CD14-positive monocyte (primary cell): ENCODE results near the gene CHRNB2. TPM values are rescaled to one million over a fixed set of nuclear protein-coding genes. Genes with fewer than 3 reads are reported as not detected.

Experiments
- DNase-seq, 3 donors: peaks; one replicate each; pipeline ENCODE4 v3.0.0-alpha.2; 2011 to 2022
- H2AFZ ChIP-seq: 2 replicates; pipeline ENCODE4 v1.6.0; 2012; ENCODE audit warnings: mild to moderate bottlenecking, low read depth, low read length, inconsistent platforms; ENCODE audit not compliant: insufficient read depth, poor library complexity, severe bottlenecking
- H3K27ac ChIP-seq, 2 donors: 1 replicate in 1 of 2; 2 replicates in 1 of 2; pipeline ENCODE4 v1.5.1; 2012 to 2013; ENCODE audit warnings: low read length in 2 of 2, control low read depth in 1 of 2, inconsistent platforms in 1 of 2, low read depth in 1 of 2, mild to moderate bottlenecking in 1 of 2
- H3K27me3 ChIP-seq, 2 donors: one replicate each; pipeline versions ENCODE4 v1.6.0 to v1.6.1; 2011 to 2013; ENCODE audit warnings: low read length in 2 of 2; ENCODE audit not compliant: control insufficient read depth in 2 of 2, insufficient read depth in 2 of 2
- H3K36me3 ChIP-seq, 2 donors: replicated peaks in 1 of 2; 1 replicate in 1 of 2; 2 replicates in 1 of 2; pipeline versions ENCODE4 v1.5.1 to v1.6.1; 2012 to 2013; ENCODE audit warnings: low read length in 2 of 2, control low read depth in 1 of 2, inconsistent platforms in 1 of 2, mild to moderate bottlenecking in 1 of 2; ENCODE audit not compliant: insufficient read depth in 2 of 2, control insufficient read depth in 1 of 2
- H3K4me1 ChIP-seq, 2 donors: 1 replicate in 1 of 2; 2 replicates in 1 of 2; pipeline versions ENCODE4 v1.5.1 to v1.6.1; 2012 to 2013; ENCODE audit warnings: low read length in 2 of 2, control low read depth in 1 of 2, inconsistent platforms in 1 of 2, mild to moderate bottlenecking in 1 of 2, moderate library complexity in 1 of 2; ENCODE audit not compliant: insufficient read depth in 2 of 2, control insufficient read depth in 1 of 2
- H3K4me2 ChIP-seq: replicated peaks from 2 replicates; pipeline ENCODE3; 2012; ENCODE audit warnings: low read length, moderate library complexity, mild to moderate bottlenecking; ENCODE audit not compliant: poor library complexity, severe bottlenecking; ENCODE audit errors: extremely low read depth
- H3K4me3 ChIP-seq, 3 experiments: fragments of 200-600 bp in 1 of 3; sonication (generic) in 1 of 3; replicated peaks in 1 of 3; 1 replicate in 2 of 3; 2 replicates in 1 of 3; pipeline ENCODE4 v1.5.1; 2011 to 2013; ENCODE audit warnings: low read length in 3 of 3, mild to moderate bottlenecking in 3 of 3, control low read depth in 2 of 3, low read depth in 2 of 3, inconsistent platforms in 1 of 3, moderate library complexity in 1 of 3
- H3K79me2 ChIP-seq: 2 replicates; pipeline ENCODE4 v1.6.0; 2012; ENCODE audit warnings: mild to moderate bottlenecking, control low read depth, inconsistent platforms, low read length, moderate library complexity; ENCODE audit not compliant: insufficient read depth
- H3K9ac ChIP-seq: 2 replicates; pipeline ENCODE4 v1.6.0; 2017; ENCODE audit warnings: low read length, mild to moderate bottlenecking; ENCODE audit not compliant: insufficient read depth, poor library complexity, severe bottlenecking
- H3K9me3 ChIP-seq, 2 donors: replicated peaks in 1 of 2; 1 replicate in 1 of 2; 2 replicates in 1 of 2; pipeline versions ENCODE4 v1.5.1 to v1.6.1; 2012 to 2013; ENCODE audit warnings: low read length in 2 of 2, control low read depth in 1 of 2; ENCODE audit not compliant: control insufficient read depth in 1 of 2, insufficient read depth in 1 of 2
- H4K20me1 ChIP-seq: 2 replicates; pipeline ENCODE4 v1.6.0; 2012; ENCODE audit warnings: mild to moderate bottlenecking, low read length, control low read depth, moderate library complexity; ENCODE audit not compliant: insufficient read depth
- H3K27ac Mint-ChIP-seq, 7 donors: one replicate each; pipeline ENCODE4 v1.8.0; 2020; ENCODE audit warnings: mild to moderate bottlenecking in 7 of 7, mixed read lengths in 7 of 7, moderate library complexity in 6 of 7, inconsistent platforms in 2 of 7
- H3K27me3 Mint-ChIP-seq, 3 donors: one replicate each; pipeline ENCODE4 v1.8.0; 2021 to 2022; ENCODE audit warnings: low read depth in 3 of 3, mild to moderate bottlenecking in 3 of 3, mixed read lengths in 3 of 3, moderate library complexity in 3 of 3, inconsistent platforms in 1 of 3
- H3K36me3 Mint-ChIP-seq, 2 donors: one replicate each; pipeline ENCODE4 v1.8.0; 2020; ENCODE audit warnings: mixed read lengths in 2 of 2, inconsistent platforms in 1 of 2, mild to moderate bottlenecking in 1 of 2
- H3K4me1 Mint-ChIP-seq: one replicate; pipeline ENCODE4 v1.8.0; 2020; ENCODE audit warnings: mild to moderate bottlenecking, mixed read lengths
- H3K4me3 Mint-ChIP-seq, 2 donors: one replicate each; pipeline ENCODE4 v1.8.0; 2020; ENCODE audit warnings: mild to moderate bottlenecking in 2 of 2, mixed read lengths in 2 of 2, moderate library complexity in 1 of 2
- H3K9me3 Mint-ChIP-seq, 7 donors: one replicate each; pipeline ENCODE4 v1.8.0; 2020 to 2022; ENCODE audit warnings: mixed read lengths in 7 of 7, mild to moderate bottlenecking in 6 of 7, moderate library complexity in 6 of 7, inconsistent platforms in 2 of 7
- CTCF ChIP-seq: fragments of 200-600 bp; IDR thresholded peaks from one replicate; pipeline ENCODE4 v1.8.0; 2022; ENCODE audit warnings: antibody characterized with exemption, mild to moderate bottlenecking
- WGBS: methylation state at CpG from one replicate; pipeline ENCODE4 v1.1.5; 2013; ENCODE audit warnings: missing lambda C conversion rate; ENCODE audit not compliant: insufficient coverage; 5-methylcytosine and 5-hydroxymethylcytosine counted together
- intact Hi-C, 2 donors: fragments of 100-400 bp; cut with micrococcal nuclease; formaldehyde crosslinking; loops; one replicate each; pipeline versions ENCODE4 v1.15.0 to v1.15.1; 2023
- polyA plus RNA-seq, 3 donors: library from polyadenylated mRNA; depleted of rRNA in 1 of 3; unstranded in 2 of 3; stranded (reverse) in 1 of 3; fragments of 300-500 nt in 2 of 3; fragments of >200 nt in 1 of 3; fragmentation: Illumina TruSeq in 2 of 3; gene quantifications; 1 replicate in 2 of 3; 2 replicates in 1 of 3; pipeline ENCODE4 v1.2.3, GENCODE V29; 2012 to 2021

The CHRNB2 gene
- polyA plus RNA-seq, 3 donors = 0.05 TPM; not detected in 2

DNA sequence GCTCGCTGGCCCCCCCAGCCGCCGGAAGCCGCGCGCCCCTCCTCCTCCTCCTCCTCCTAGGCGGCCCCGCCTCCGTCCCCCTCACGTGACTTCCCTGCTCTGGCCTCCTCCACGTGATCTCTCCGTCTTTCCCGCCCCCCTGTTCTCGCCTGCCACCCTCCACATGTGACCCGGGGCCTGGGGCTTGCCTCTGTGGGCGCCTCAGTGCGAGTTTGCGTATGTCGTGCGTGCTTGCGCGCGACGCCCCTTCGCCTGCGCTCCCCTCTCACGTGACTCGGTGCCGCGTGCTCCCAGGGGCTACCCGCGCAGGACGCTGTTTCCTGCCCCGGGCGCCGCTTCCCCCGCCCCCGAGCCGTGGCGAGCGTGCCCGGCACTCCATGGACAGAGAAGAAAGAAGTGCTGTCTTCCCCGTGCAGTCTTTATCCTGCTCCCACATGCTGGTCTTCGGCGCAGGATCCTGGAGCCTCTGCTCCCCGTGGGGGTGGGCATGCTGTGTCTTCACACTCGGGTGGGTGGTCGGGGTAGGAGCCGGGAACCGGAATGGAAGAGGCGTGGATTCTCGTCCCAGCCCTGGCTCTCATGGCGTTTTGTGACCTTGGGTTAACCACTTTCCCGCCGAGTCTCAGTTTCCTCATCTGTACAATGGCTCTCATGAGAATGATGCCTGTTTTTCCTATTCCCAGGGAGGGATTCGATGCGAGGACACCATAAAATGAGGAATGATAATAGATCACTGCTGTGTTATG is 8.7 kb upstream of the CHRNB2 start:
- H3K27me3 ChIP-seq = no peaks in the 10 kb centered on the region
- peaks cover 37% of the 10 kb centered on the region for H4K20me1 ChIP-seq
- DNase-seq = peak; percentile 96 to 100 (median 100)
- no peak for TF ChIP-seq CTCF
- H3K4me3 ChIP-seq = peak overlapping the region; percentile 48 to 90 (median 64)
- peaks cover 35% of the 10 kb centered on the region for H3K79me2 ChIP-seq
- H3K9me3 ChIP-seq = no peaks in the 10 kb centered on the region
- H3K36me3 ChIP-seq = peaks cover 21 to 26% of the 10 kb centered on the region in 2 donors
- H3K27me3 Mint-ChIP-seq = peaks cover 0 to 2% (median 1%) of the 10 kb centered on the region in 3 donors
- under 1% methylated on average over 51 of the region's 57 CpGs for WGBS
- H2AFZ ChIP-seq = peak overlapping the region; percentile 93
- peaks cover 26 to 27% of the 10 kb centered on the region in 2 donors for H3K4me1 ChIP-seq
- peak overlapping the region; percentile 85 to 92 for H3K27ac ChIP-seq
- intact Hi-C loops = loop anchor here (2.0 to 10.0 kb wide), 8 partner anchors 48 to 583 kb away; partner anchors contain the start of genes ADAR (in 1 of the 2), DPM3 (in 1 of the 2), KCNN3 (in 1 of the 2) and PMVK (in 1 of the 2)
- H3K36me3 Mint-ChIP-seq = peaks cover 22 to 27% of the 10 kb centered on the region in 2 donors
- peak overlapping the region; percentile 99 for H3K4me2 ChIP-seq
- H3K4me1 Mint-ChIP-seq = peaks cover 29% of the 10 kb centered on the region
- H3K9me3 Mint-ChIP-seq = no peaks in the 10 kb centered on the region
- H3K9ac ChIP-seq = peak overlapping the region; percentile 95
- H3K27ac Mint-ChIP-seq = peak overlapping the region; percentile 88 to 99 (median 96)
- peak overlapping the region; percentile 86 to 96 for H3K4me3 Mint-ChIP-seq

- peak; percentile 95 for TF ChIP-seq CTCF
- H4K20me1 ChIP-seq = peaks cover 31% of the 10 kb centered on the region
- no peaks in the 10 kb centered on the region for H3K27me3 ChIP-seq
- peak; percentile 80 to 87 (median 83) for DNase-seq
- Mint-ChIP-seq H3K27me3 (peaks cover 0 to 3% (median 2%) of the 10 kb centered on the region in 3 donors), H3K9me3 (no peaks in the 10 kb centered on the region), H3K4me3 (peak overlapping the region; percentile 86 to 96), H3K4me1 (peaks cover 29% of the 10 kb centered on the region), H3K36me3 (peaks cover 17 to 21% of the 10 kb centered on the region in 2 donors), H3K27ac (peak overlapping the region; percentile 88 to 99 (median 96))
- peak overlapping the region; percentile 93 for H2AFZ ChIP-seq
- WGBS = 17% methylated on average over 10 of the region's 13 CpGs
- peak overlapping the region; percentile 95 for H3K9ac ChIP-seq
- H3K36me3 ChIP-seq = peaks cover 14 to 20% of the 10 kb centered on the region in 2 donors
- peaks cover 26 to 27% of the 10 kb centered on the region in 2 donors for H3K4me1 ChIP-seq
- peak overlapping the region; percentile 85 to 92 for H3K27ac ChIP-seq
- peak overlapping the region; percentile 48 to 90 (median 64) for H3K4me3 ChIP-seq
- H3K9me3 ChIP-seq = no peaks in the 10 kb centered on the region
- peaks cover 35% of the 10 kb centered on the region for H3K79me2 ChIP-seq
- H3K4me2 ChIP-seq = peak overlapping the region; percentile 99
- intact Hi-C loops = loop anchor here (2.0 to 10.0 kb wide), 8 partner anchors 48 to 583 kb away; partner anchors contain the start of genes ADAR (in 1 of the 2), DPM3 (in 1 of the 2), KCNN3 (in 1 of the 2) and PMVK (in 1 of the 2)
These were observed 8.0 kb upstream of the CHRNB2 start for GRCh38 chr1:154559466-154560044.
